Gastroesophageal sphincter (tissue), 4 donors: ENCODE data around the gene ZNF746. TPM values are rescaled to one million over a fixed set of nuclear protein-coding genes. Genes with fewer than 3 reads are reported as not detected.

Source experiments
- ATAC-seq: fragments of 150-250 bp; one replicate; pipeline ENCODE4 v1.9.1; 2016; ENCODE audit warnings: mild to moderate bottlenecking, moderate library complexity
- H3K27ac ChIP-seq, 4 donors: fragments of 200-600 bp; sonication (generic) in 3 of 4; 1 replicate in 3 of 4; 2 replicates in 1 of 4; pipeline ENCODE4 v1.5.1; 2016 to 2019
- H3K27me3 ChIP-seq: fragments of 200-600 bp; sonication (generic); one replicate; pipeline ENCODE4 v1.5.1; 2019
- H3K36me3 ChIP-seq, 2 donors: fragments of 200-600 bp; sonication (generic); one replicate each; pipeline ENCODE4 v1.5.1; 2019; ENCODE audit warnings: control low read depth in 1 of 2
- H3K4me1 ChIP-seq, 3 donors: fragments of 200-600 bp; sonication (generic); 1 replicate in 2 of 3; 2 replicates in 1 of 3; pipeline ENCODE4 v1.5.1; 2016 to 2019; ENCODE audit warnings: control low read depth in 2 of 3
- H3K4me3 ChIP-seq, 2 donors: fragments of 200-600 bp; sonication (generic); one replicate each; pipeline ENCODE4 v1.5.1; 2019; ENCODE audit warnings: mild to moderate bottlenecking in 1 of 2, moderate library complexity in 1 of 2
- H3K9me3 ChIP-seq, 3 donors: fragments of 200-600 bp; sonication (generic); one replicate each; pipeline ENCODE4 v1.5.1; 2017 to 2019; ENCODE audit warnings: control low read depth in 2 of 3
- EP300 ChIP-seq: sonication (generic); formaldehyde crosslinking; IDR thresholded peaks from one replicate; pipeline ENCODE4 v1.6.1; 2017; ENCODE audit warnings: antibody characterized with exemption, mild to moderate bottlenecking
- POLR2A ChIP-seq, 2 donors: fragments of 450-650 bp; IDR thresholded peaks; one replicate each; pipeline ENCODE4 v1.6.1; 2017; ENCODE audit warnings: antibody characterized with exemption in 2 of 2, mild to moderate bottlenecking in 2 of 2, moderate library complexity in 1 of 2
- POLR2AphosphoS5 ChIP-seq: sonication (generic); formaldehyde crosslinking; IDR thresholded peaks from one replicate; pipeline ENCODE4 v1.6.1; 2017; ENCODE audit warnings: antibody characterized with exemption
- WGBS, 2 donors: methylation state at CpG; one replicate each; pipeline ENCODE4 v1.1.5; 2018; ENCODE audit warnings: low coverage in 1 of 2; 5-methylcytosine and 5-hydroxymethylcytosine counted together
- total RNA-seq, 4 donors: library from RNA; depleted of rRNA; stranded (reverse); fragments of >200 nt; gene quantifications; one replicate each; pipeline ENCODE4 v1.1.0, GENCODE V29; 2016
- TF ChIP-seq, protein P1 (sequence below), 4 experiments: fragments of 200-600 bp in 2 of 4; fragments of 450-650 bp in 2 of 4; sonication (generic) in 1 of 4; IDR thresholded peaks; one replicate each; pipeline ENCODE4 v1.5.1; 2017 to 2019; ENCODE audit warnings: antibody characterized with exemption in 4 of 4, mild to moderate bottlenecking in 2 of 4, moderate library complexity in 2 of 4

The ZNF746 gene
- total RNA-seq, 4 donors from 2014 or later: 17.2 to 26.4 (median 22.6) TPM

DNA sequence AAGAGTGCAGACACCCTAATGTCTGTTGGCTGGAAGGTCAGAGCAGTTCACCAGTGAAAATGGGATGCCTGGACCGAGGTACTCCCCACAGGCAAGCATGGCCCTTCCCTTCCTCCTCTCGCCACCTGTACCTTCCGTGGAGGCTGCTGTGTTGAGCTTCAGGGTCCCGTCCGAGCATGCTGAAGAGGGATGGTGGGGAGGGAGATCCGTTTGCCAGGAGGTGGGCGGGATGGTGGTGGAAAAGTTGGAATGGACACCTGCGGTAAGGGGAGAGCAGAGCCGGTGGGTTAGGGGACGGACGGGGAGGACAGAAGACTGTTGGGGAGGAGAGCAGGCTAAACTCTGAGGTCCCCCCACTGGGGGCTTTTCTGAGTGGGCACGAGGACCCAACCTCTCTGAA is 20.8 kb downstream of the ZNF746 start:
- H3K4me1 ChIP-seq: no peaks in the 10 kb centered on the region
- H3K36me3 ChIP-seq: peaks cover 0 to 95% of the 10 kb centered on the region in 2 donors
- H3K27me3 ChIP-seq: no peaks in the 10 kb centered on the region
- H3K27ac ChIP-seq: no peak overlapping the region
- WGBS, 2 donors: 92 to 100% methylated on average over 1 to 6 of the region's 12 CpGs
- ATAC-seq: no peak
- no peak overlapping the region for H3K4me3 ChIP-seq
- H3K9me3 ChIP-seq: no peaks in the 10 kb centered on the region
- TF ChIP-seq POLR2A (IDR thresholded peaks at IDR 0.05): no peak
- TF ChIP-seq, protein P1, sequence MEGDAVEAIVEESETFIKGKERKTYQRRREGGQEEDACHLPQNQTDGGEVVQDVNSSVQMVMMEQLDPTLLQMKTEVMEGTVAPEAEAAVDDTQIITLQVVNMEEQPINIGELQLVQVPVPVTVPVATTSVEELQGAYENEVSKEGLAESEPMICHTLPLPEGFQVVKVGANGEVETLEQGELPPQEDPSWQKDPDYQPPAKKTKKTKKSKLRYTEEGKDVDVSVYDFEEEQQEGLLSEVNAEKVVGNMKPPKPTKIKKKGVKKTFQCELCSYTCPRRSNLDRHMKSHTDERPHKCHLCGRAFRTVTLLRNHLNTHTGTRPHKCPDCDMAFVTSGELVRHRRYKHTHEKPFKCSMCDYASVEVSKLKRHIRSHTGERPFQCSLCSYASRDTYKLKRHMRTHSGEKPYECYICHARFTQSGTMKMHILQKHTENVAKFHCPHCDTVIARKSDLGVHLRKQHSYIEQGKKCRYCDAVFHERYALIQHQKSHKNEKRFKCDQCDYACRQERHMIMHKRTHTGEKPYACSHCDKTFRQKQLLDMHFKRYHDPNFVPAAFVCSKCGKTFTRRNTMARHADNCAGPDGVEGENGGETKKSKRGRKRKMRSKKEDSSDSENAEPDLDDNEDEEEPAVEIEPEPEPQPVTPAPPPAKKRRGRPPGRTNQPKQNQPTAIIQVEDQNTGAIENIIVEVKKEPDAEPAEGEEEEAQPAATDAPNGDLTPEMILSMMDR (IDR thresholded peaks at IDR 0.05): no peak
- no peak for TF ChIP-seq POLR2AphosphoS5
- TF ChIP-seq EP300: no peak

GRCh38 chr7:149475121-149476045 is 22.2 kb downstream of the ZNF746 start:
- Histone ChIP-seq H3K27ac (no peak overlapping the region), H3K4me3 (no peak overlapping the region), H3K4me1 (no peaks in the 10 kb centered on the region), H3K27me3 (no peaks in the 10 kb centered on the region), H3K36me3 (peaks cover 0 to 98% of the 10 kb centered on the region in 2 donors), H3K9me3 (no peaks in the 10 kb centered on the region)
- WGBS, 2 donors: 85% methylated on average over 12 of the region's 21 CpGs; no CpG with 5 or more reads in 1 of the 2 donors
- TF ChIP-seq, protein P1 (IDR thresholded peaks at IDR 0.05): no peak
- TF ChIP-seq EP300 (no peak), POLR2AphosphoS5 (no peak), POLR2A (IDR thresholded peaks at IDR 0.05) (no peak)
- no peak for ATAC-seq

GRCh38 chr7:149474309-149475120 is 23.1 kb downstream of the ZNF746 start:
- WGBS, 2 donors: 87% methylated on average over 3 of the region's 77 CpGs; no CpG with 5 or more reads in 1 of the 2 donors
- Histone ChIP-seq H3K4me1 (no peaks in the 10 kb centered on the region), H3K27ac (no peak overlapping the region), H3K9me3 (no peaks in the 10 kb centered on the region), H3K4me3 (no peak overlapping the region), H3K36me3 (peaks cover 0 to 91% of the 10 kb centered on the region in 2 donors), H3K27me3 (no peaks in the 10 kb centered on the region)
- TF ChIP-seq, protein P1 (IDR thresholded peaks at IDR 0.05): no peak
- TF ChIP-seq POLR2A (IDR thresholded peaks at IDR 0.05) (no peak), POLR2AphosphoS5 (no peak), EP300 (no peak)
- no peak for ATAC-seq

- ATAC-seq: no peak
- 100% methylated on average over 1 of the region's 6 CpGs; no CpG with 5 or more reads in 1 of the 2 donors for WGBS, 2 donors
- no peak overlapping the region for H3K27ac ChIP-seq
- H3K4me3 ChIP-seq: no peak overlapping the region
- H3K27me3 ChIP-seq: no peaks in the 10 kb centered on the region
- peaks cover 0 to 80% of the 10 kb centered on the region in 2 donors for H3K36me3 ChIP-seq
- H3K4me1 ChIP-seq: no peaks in the 10 kb centered on the region
- no peaks in the 10 kb centered on the region for H3K9me3 ChIP-seq
- TF ChIP-seq POLR2A (IDR thresholded peaks at IDR 0.05): no peak
- TF ChIP-seq, protein P1 (IDR thresholded peaks at IDR 0.05): no peak
- TF ChIP-seq EP300: no peak
- no peak for TF ChIP-seq POLR2AphosphoS5
Observed at GRCh38 chr7:149473251-149473650, 24.4 kb downstream of the ZNF746 start.
